ENCODE data around the gene ELK1. TPM values are rescaled to one million over a fixed set of nuclear protein-coding genes. Genes with fewer than 3 reads are reported as not detected.

ELK1 gene
- total RNA-seq, 1 experiment from 2014 or later = 36.4 TPM

Small RNAs within 50 kb of the gene (small RNA-seq; reads per million reads assigned to genes)
- gene MIR4769 = 0 reads per million in 2 experiments

Other genes starting within 250 kb of the ELK1 start
- 29.1 and 29.5 TPM in 2 replicates for gene ZNF41, start 167.3 kb downstream of the ELK1 start, total RNA-seq (2014; rRNA removed; shearing (Covaris generic))
- 51.6 and 57.0 TPM in 2 replicates for gene ARAF, start 89.4 kb downstream of the ELK1 start, total RNA-seq (2014; rRNA removed; shearing (Covaris generic))
- gene TIMP1, start 68.1 kb downstream of the ELK1 start, total RNA-seq (2014; rRNA removed; shearing (Covaris generic)) = 657 and 660 TPM in 2 replicates
- 0.14 TPM in 1 of 2 replicates, not detected in the other for gene SYN1, start 30.7 kb downstream of the ELK1 start, total RNA-seq (2014; rRNA removed; shearing (Covaris generic))
- gene CFP, start 20.6 kb downstream of the ELK1 start, total RNA-seq (2014; rRNA removed; shearing (Covaris generic)) = 0.10 TPM in 1 of 2 replicates, not detected in the other
- 241 and 269 TPM in 2 replicates for gene UXT, start 8.6 kb upstream of the ELK1 start, total RNA-seq (2014; rRNA removed; shearing (Covaris generic))
- 6.5 and 8.1 TPM in 2 replicates for gene ZNF81, start 186.3 kb upstream of the ELK1 start, total RNA-seq (2014; rRNA removed; shearing (Covaris generic))

Measured in NCI-H460 (cell line).